ENCODE data around the gene ITPKC. TPM values are rescaled to one million over a fixed set of nuclear protein-coding genes. Genes with fewer than 3 reads are reported as not detected.

The ITPKC gene
- total and polyA plus RNA-seq, 2 of the 13 experiments (the other 11 are each of a cell fraction or from before 2014, with no cell fraction given): 6.9 to 11.2 TPM

DNA sequence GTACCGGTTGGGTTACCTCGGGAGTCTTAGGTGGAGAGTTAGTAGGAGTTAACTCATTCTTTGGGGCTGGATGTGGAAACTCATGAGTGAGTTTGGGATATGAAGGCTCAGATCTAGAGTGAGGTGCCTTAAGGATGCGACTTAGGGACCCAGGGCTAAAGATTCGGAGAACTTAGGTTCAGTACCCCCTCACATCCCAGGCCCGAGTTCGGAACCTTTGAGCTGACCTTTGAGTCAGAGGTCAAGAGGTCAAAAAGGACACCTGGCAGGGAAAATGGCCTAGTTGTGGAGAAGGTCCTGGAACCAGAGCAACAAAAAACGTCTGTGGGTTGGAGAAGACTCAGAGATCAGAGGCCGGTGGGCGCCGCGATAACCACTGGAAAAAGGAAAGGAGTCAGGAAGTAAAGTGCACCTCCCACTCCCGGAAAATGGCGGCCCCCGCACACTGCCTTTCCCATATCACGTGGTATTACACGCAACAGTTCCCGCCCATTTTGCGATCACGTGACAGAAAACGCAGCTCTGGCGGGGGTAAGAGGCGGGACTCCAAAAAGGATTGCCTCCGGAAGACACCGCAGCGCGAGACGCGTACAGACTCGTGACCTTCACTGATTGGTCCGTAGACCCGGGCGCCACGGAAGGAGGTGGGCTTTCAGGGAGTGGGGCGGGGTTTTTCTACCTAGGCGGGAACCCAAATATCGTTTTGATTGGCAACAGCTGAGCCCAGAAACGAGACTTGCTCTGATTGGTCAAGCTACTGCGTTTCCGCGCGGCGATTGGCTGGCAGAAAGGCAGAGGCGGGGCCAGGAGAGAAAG is 33.4 kb downstream of the ITPKC start, which contains the start of gene ACTMAP (continued):
- TF ChIP-seq ZNF253 (CRISPR knock-in tag; IDR thresholded peaks at IDR 0.05; ENCODE audit: borderline replicate concordance) (no peak), PHB2 (IDR thresholded peaks at IDR 0.05; ENCODE audit: partially characterized antibody) (no peak), PRMT3 (CRISPR knock-in tag; IDR thresholded peaks at IDR 0.05; ENCODE audit: borderline replicate concordance, low read depth) (no peak), ZNF580 (CRISPR knock-in tag; IDR thresholded peaks at IDR 0.05; ENCODE audit: borderline replicate concordance, low read depth) (peak; percentile 63; the same call in 1 of the 2 replicates), LCORL (IDR thresholded peaks at IDR 0.05) (peak; percentile 86), LCORL (CRISPR knock-in tag; IDR thresholded peaks at IDR 0.05) (peak; percentile 10; the same call in 1 of the 2 replicates), IRX3 (CRISPR knock-in tag; IDR thresholded peaks at IDR 0.05; ENCODE audit: borderline replicate concordance, low read depth) (no peak), KLF15 (CRISPR knock-in tag; IDR thresholded peaks at IDR 0.05; ENCODE audit: borderline replicate concordance) (no peak), ZFP62 (CRISPR knock-in tag; IDR thresholded peaks at IDR 0.05) (no peak), NR2C2 (CRISPR knock-in tag; IDR thresholded peaks at IDR 0.05; ENCODE audit: borderline replicate concordance) (peak; percentile 92), TSC22D2 (CRISPR knock-in tag; IDR thresholded peaks at IDR 0.05; ENCODE audit: borderline replicate concordance) (no peak), ZSCAN29 (CRISPR knock-in tag; conservative IDR thresholded peaks at IDR 0.05) (peak; percentile 76; the same call in 1 of the 2 replicates), ESRRA (CRISPR knock-in tag; IDR thresholded peaks at IDR 0.05; ENCODE audit: low read depth) (peak; percentile 93), SKIL (CRISPR knock-in tag; IDR thresholded peaks at IDR 0.05; ENCODE audit: borderline replicate concordance) (no peak), MAFG (CRISPR knock-in tag; IDR thresholded peaks at IDR 0.05) (no peak), MTA1 (CRISPR knock-in tag; IDR thresholded peaks at IDR 0.05; ENCODE audit: borderline replicate concordance) (no peak), SSRP1 (CRISPR knock-in tag; IDR thresholded peaks at IDR 0.05) (no peak), ZNF749 (CRISPR knock-in tag; IDR thresholded peaks at IDR 0.05; ENCODE audit: borderline replicate concordance) (no peak), POGZ (CRISPR knock-in tag; IDR thresholded peaks at IDR 0.05) (no peak)
- TF ChIP-seq, protein P1, sequence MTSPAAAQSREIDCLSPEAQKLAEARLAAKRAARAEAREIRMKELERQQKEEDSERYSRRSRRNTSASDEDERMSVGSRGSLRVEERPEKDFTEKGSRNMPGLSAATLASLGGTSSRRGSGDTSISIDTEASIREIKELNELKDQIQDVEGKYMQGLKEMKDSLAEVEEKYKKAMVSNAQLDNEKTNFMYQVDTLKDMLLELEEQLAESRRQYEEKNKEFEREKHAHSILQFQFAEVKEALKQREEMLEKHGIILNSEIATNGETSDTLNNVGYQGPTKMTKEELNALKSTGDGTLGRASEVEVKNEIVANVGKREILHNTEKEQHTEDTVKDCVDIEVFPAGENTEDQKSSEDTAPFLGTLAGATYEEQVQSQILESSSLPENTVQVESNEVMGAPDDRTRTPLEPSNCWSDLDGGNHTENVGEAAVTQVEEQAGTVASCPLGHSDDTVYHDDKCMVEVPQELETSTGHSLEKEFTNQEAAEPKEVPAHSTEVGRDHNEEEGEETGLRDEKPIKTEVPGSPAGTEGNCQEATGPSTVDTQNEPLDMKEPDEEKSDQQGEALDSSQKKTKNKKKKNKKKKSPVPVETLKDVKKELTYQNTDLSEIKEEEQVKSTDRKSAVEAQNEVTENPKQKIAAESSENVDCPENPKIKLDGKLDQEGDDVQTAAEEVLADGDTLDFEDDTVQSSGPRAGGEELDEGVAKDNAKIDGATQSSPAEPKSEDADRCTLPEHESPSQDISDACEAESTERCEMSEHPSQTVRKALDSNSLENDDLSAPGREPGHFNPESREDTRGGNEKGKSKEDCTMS (CRISPR knock-in tag; conservative IDR thresholded peaks at IDR 0.05): no peak
- TF ChIP-seq, protein P2, sequence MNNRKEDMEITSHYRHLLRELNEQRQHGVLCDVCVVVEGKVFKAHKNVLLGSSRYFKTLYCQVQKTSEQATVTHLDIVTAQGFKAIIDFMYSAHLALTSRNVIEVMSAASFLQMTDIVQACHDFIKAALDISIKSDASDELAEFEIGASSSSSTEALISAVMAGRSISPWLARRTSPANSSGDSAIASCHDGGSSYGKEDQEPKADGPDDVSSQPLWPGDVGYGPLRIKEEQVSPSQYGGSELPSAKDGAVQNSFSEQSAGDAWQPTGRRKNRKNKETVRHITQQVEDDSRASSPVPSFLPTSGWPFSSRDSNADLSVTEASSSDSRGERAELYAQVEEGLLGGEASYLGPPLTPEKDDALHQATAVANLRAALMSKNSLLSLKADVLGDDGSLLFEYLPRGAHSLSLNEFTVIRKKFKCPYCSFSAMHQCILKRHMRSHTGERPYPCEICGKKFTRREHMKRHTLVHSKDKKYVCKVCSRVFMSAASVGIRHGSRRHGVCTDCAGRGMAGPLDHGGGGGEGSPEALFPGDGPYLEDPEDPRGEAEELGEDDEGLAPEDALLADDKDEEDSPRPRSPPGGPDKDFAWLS (CRISPR knock-in tag; IDR thresholded peaks at IDR 0.05; ENCODE audit: borderline replicate concordance): no peak

Data from HepG2 (cell line).